Thoracic aorta (tissue), 2 donors: Measurements from ENCODE around the gene KLF6. TPM values are rescaled to one million over a fixed set of nuclear protein-coding genes. Genes with fewer than 3 reads are reported as not detected.
A peak's percentile ranks its signal among the peaks of the same experiment; 100 is the strongest.

ENCODE experiments used
- ATAC-seq: fragments of 150-250 bp; one replicate; pipeline ENCODE4 v1.8.0; 2017; ENCODE audit warnings: low read depth; ENCODE audit not compliant: insufficient number of reproducible peaks, low FRiP score
- DNase-seq: peaks from one replicate; pipeline ENCODE4 v3.0.0-alpha.2; 2020; ENCODE audit warnings: low spot score
- H3K27ac ChIP-seq, 2 donors: fragments of 200-600 bp; sonication (generic); 1 replicate in 1 of 2; 2 replicates in 1 of 2; pipeline ENCODE4 v1.5.1; 2016; ENCODE audit warnings: mild to moderate bottlenecking in 2 of 2, moderate library complexity in 2 of 2
- H3K27me3 ChIP-seq: fragments of 200-600 bp; sonication (generic); replicated peaks from 2 replicates; pipeline ENCODE4 v1.6.0; 2016; ENCODE audit warnings: mild to moderate bottlenecking; ENCODE audit not compliant: insufficient read depth
- H3K36me3 ChIP-seq: fragments of 200-600 bp; sonication (generic); one replicate; pipeline ENCODE4 v1.5.1; 2016
- H3K4me1 ChIP-seq, 2 donors: fragments of 200-600 bp; sonication (generic); 1 replicate in 1 of 2; 2 replicates in 1 of 2; pipeline versions ENCODE4 v1.5.1 to v1.6.0; 2016; ENCODE audit warnings: low read depth in 2 of 2, mild to moderate bottlenecking in 1 of 2; ENCODE audit not compliant: control insufficient read depth in 1 of 2
- H3K4me3 ChIP-seq: fragments of 200-600 bp; sonication (generic); 2 replicates; pipeline ENCODE4 v1.5.1; 2016; ENCODE audit warnings: mild to moderate bottlenecking
- H3K9me3 ChIP-seq: fragments of 200-600 bp; sonication (generic); 2 replicates; pipeline ENCODE4 v1.5.1; 2016
- CTCF ChIP-seq: fragments of 200-600 bp; sonication (generic); IDR thresholded peaks from one replicate; pipeline ENCODE4 v1.5.1; 2019; ENCODE audit warnings: antibody characterized with exemption
- total RNA-seq, 2 donors: library from RNA; depleted of rRNA; stranded (reverse); fragments of >200 nt; gene quantifications; one replicate each; pipeline versions ENCODE4 v1.1.0 to v1.2.3, GENCODE V29; 2016

The KLF6 gene
- total RNA-seq, 2 donors from 2014 or later = 170 to 201 TPM

GRCh38 chr10:3787016-3787400 is 2.0 kb upstream of the KLF6 start:
- H3K27ac ChIP-seq = peak overlapping the region; percentile 97 to 98
- DNase-seq (no peak), ATAC-seq (no peak)
- H3K9me3 ChIP-seq = no peaks in the 10 kb centered on the region
- TF ChIP-seq CTCF = no peak
- no peaks in the 10 kb centered on the region for H3K4me1 ChIP-seq
- peaks cover under 1% of the 10 kb centered on the region for H3K36me3 ChIP-seq
- no peak overlapping the region for H3K4me3 ChIP-seq
- H3K27me3 ChIP-seq = no peaks in the 10 kb centered on the region

- no peaks in the 10 kb centered on the region for H3K9me3 ChIP-seq
- no peak for TF ChIP-seq CTCF
- H3K4me1 ChIP-seq = no peaks in the 10 kb centered on the region
- H3K36me3 ChIP-seq = peaks cover 6% of the 10 kb centered on the region
- peak overlapping the region; percentile 81 for H3K4me3 ChIP-seq
- H3K27me3 ChIP-seq = no peaks in the 10 kb centered on the region
- peak overlapping the region; percentile 97 to 98 for H3K27ac ChIP-seq
- DNase-seq (no peak), ATAC-seq (no peak)
Observed at GRCh38 chr10:3786295-3787015, 1.4 kb upstream of the KLF6 start.

GRCh38 chr10:3785851-3786271 is 852 bp upstream of the KLF6 start:
- Histone ChIP-seq H3K36me3 (peaks cover 12% of the 10 kb centered on the region), H3K4me3 (peak overlapping the region; percentile 81), H3K27me3 (no peaks in the 10 kb centered on the region), H3K9me3 (no peaks in the 10 kb centered on the region), H3K4me1 (peaks cover 0 to 1% of the 10 kb centered on the region in 2 donors), H3K27ac (peak overlapping the region; percentile 97 to 98)
- no peak for ATAC-seq
- no peak for TF ChIP-seq CTCF
- DNase-seq = no peak

- TF ChIP-seq CTCF = no peak
- ATAC-seq = peak; percentile 66
- DNase-seq = peak; percentile 95
- Histone ChIP-seq H3K27ac (peak overlapping the region; percentile 97 to 98), H3K4me3 (peak overlapping the region; percentile 83), H3K9me3 (no peaks in the 10 kb centered on the region), H3K4me1 (peaks cover 0 to 7% of the 10 kb centered on the region in 2 donors), H3K36me3 (peaks cover 17% of the 10 kb centered on the region), H3K27me3 (no peaks in the 10 kb centered on the region)
Observed at GRCh38 chr10:3785251-3785850, 342 bp upstream of the KLF6 start.

- DNase-seq (no peak), ATAC-seq (no peak)
- TF ChIP-seq CTCF = no peak
- peak overlapping the region; percentile 96 to 99 for H3K27ac ChIP-seq
- peaks cover 31% of the 10 kb centered on the region for H3K36me3 ChIP-seq
- no peaks in the 10 kb centered on the region for H3K9me3 ChIP-seq
- H3K4me3 ChIP-seq = peak overlapping the region; percentile 83
- H3K27me3 ChIP-seq = no peaks in the 10 kb centered on the region
- H3K4me1 ChIP-seq = peaks cover 6 to 21% of the 10 kb centered on the region in 2 donors
Observed at GRCh38 chr10:3783682-3784432, 1.2 kb downstream of the KLF6 start.
